Activated B cell treated with CpG ODN at 0.5 μM for 24 hours (primary cell): ENCODE results near the gene NPAS3. TPM values are rescaled to one million over a fixed set of nuclear protein-coding genes. Genes with fewer than 3 reads are reported as not detected.

ENCODE experiments used
- ATAC-seq: fragments of 200-7000 bp; cut with Tn5 transposase; one replicate; pipeline ENCODE4 v1.10.0; 2021; ENCODE audit warnings: low read depth, mild to moderate bottlenecking, moderate library complexity
- CTCF ChIA-PET: fragments of 350-600 bp; sonication (Branson Sonifier 250); formaldehyde crosslinking; loops from one replicate; lab custom pipeline; 2021; ENCODE audit warnings: antibody characterized with exemption; lab: Charles Lee
- POLR2A ChIA-PET: fragments of 350-600 bp; sonication (Branson Sonifier 250); formaldehyde crosslinking; loops from one replicate; lab custom pipeline; 2021; ENCODE audit warnings: antibody characterized with exemption; lab: Charles Lee
- DNase-seq: peaks from one replicate; pipeline ENCODE4 v3.0.0; 2022
- H3K27ac Mint-ChIP-seq: one replicate; pipeline ENCODE4 v1.8.0; 2020; ENCODE audit warnings: mixed read lengths
- H3K27me3 Mint-ChIP-seq: one replicate; pipeline ENCODE4 v1.8.0; 2021; ENCODE audit warnings: mixed read lengths
- H3K36me3 Mint-ChIP-seq: one replicate; pipeline ENCODE4 v1.8.0; 2021; ENCODE audit warnings: low read depth, mixed read lengths
- H3K4me1 Mint-ChIP-seq: one replicate; pipeline ENCODE4 v1.8.0; 2021; ENCODE audit warnings: mixed read lengths
- H3K4me3 Mint-ChIP-seq: one replicate; pipeline ENCODE4 v1.8.0; 2020; ENCODE audit warnings: mild to moderate bottlenecking, mixed read lengths
- H3K9me3 Mint-ChIP-seq: one replicate; pipeline ENCODE4 v1.8.0; 2020; ENCODE audit warnings: mixed read lengths
- CTCF ChIP-seq: fragments of 200-600 bp; IDR thresholded peaks from one replicate; pipeline ENCODE4 v1.8.0; 2022; ENCODE audit warnings: antibody characterized with exemption, mild to moderate bottlenecking
- intact Hi-C: fragments of 100-400 bp; cut with micrococcal nuclease; formaldehyde crosslinking; loops from one replicate; pipeline ENCODE4 v1.15.1; 2024
- total RNA-seq: library from RNA; stranded (reverse); gene quantifications from 2 replicates; pipeline ENCODE4 v1.2.3, GENCODE V29; 2022

NPAS3 gene
- total RNA-seq, 1 donor from 2014 or later = not detected

- H3K27ac Mint-ChIP-seq = no peak overlapping the region
- ChIA-PET CTCF (no interaction called here), POLR2A (no interaction called here)
- H3K4me3 Mint-ChIP-seq = no peak overlapping the region
- intact Hi-C loops = no loop called here
- H3K4me1 Mint-ChIP-seq = peaks cover 4% of the 10 kb centered on the region
- H3K36me3 Mint-ChIP-seq = no peaks in the 10 kb centered on the region
- H3K27me3 Mint-ChIP-seq = no peaks in the 10 kb centered on the region
- no peak for DNase-seq
- TF ChIP-seq CTCF = no peak
- H3K9me3 Mint-ChIP-seq = no peaks in the 10 kb centered on the region
- ATAC-seq = no peak
Measured at GRCh38 chr14:33480071-33480886, 541.6 kb downstream of the NPAS3 start.

GRCh38 chr14:33480887-33481184 lies 542.2 kb downstream of the NPAS3 start:
- H3K9me3 Mint-ChIP-seq = no peaks in the 10 kb centered on the region
- no peak for TF ChIP-seq CTCF
- H3K27me3 Mint-ChIP-seq = no peaks in the 10 kb centered on the region
- peaks cover 4% of the 10 kb centered on the region for H3K4me1 Mint-ChIP-seq
- no peak for ATAC-seq
- H3K36me3 Mint-ChIP-seq = no peaks in the 10 kb centered on the region
- H3K4me3 Mint-ChIP-seq = no peak overlapping the region
- H3K27ac Mint-ChIP-seq = no peak overlapping the region
- ChIA-PET CTCF (no interaction called here), POLR2A (no interaction called here)
- no peak for DNase-seq
- intact Hi-C loops = no loop called here

- no peak for TF ChIP-seq CTCF
- no peaks in the 10 kb centered on the region for H3K36me3 Mint-ChIP-seq
- H3K27ac Mint-ChIP-seq = no peak overlapping the region
- H3K27me3 Mint-ChIP-seq = no peaks in the 10 kb centered on the region
- DNase-seq (no peak), ATAC-seq (no peak)
- H3K9me3 Mint-ChIP-seq = no peaks in the 10 kb centered on the region
- CTCF ChIA-PET = no interaction called here
- H3K4me1 Mint-ChIP-seq = peaks cover 4% of the 10 kb centered on the region
- no peak overlapping the region for H3K4me3 Mint-ChIP-seq
- intact Hi-C loops = no loop called here
- POLR2A ChIA-PET = no interaction called here
Measured at GRCh38 chr14:33483110-33483509, 544.4 kb downstream of the NPAS3 start.

GRCh38 chr14:33483541-33483940 lies 544.9 kb downstream of the NPAS3 start:
- DNase-seq (no peak), ATAC-seq (no peak)
- Mint-ChIP-seq H3K4me1 (peaks cover 4% of the 10 kb centered on the region), H3K27ac (no peak overlapping the region), H3K27me3 (no peaks in the 10 kb centered on the region), H3K36me3 (no peaks in the 10 kb centered on the region), H3K4me3 (no peak overlapping the region), H3K9me3 (no peaks in the 10 kb centered on the region)
- intact Hi-C loops = no loop called here
- no peak for TF ChIP-seq CTCF
- CTCF ChIA-PET = no interaction called here
- POLR2A ChIA-PET = no interaction called here

GRCh38 chr14:33484264-33484663 lies 545.6 kb downstream of the NPAS3 start:
- DNase-seq = no peak

More at GRCh38 chr14:33484264-33484663, 545.6 kb downstream of the NPAS3 start:
- CTCF ChIA-PET = no interaction called here
- no peaks in the 10 kb centered on the region for H3K36me3 Mint-ChIP-seq
- no peaks in the 10 kb centered on the region for H3K9me3 Mint-ChIP-seq
- no peaks in the 10 kb centered on the region for H3K27me3 Mint-ChIP-seq
- TF ChIP-seq CTCF = no peak
- no peak for ATAC-seq
- H3K4me1 Mint-ChIP-seq = peaks cover 4% of the 10 kb centered on the region
- no peak overlapping the region for H3K4me3 Mint-ChIP-seq
- H3K27ac Mint-ChIP-seq = no peak overlapping the region
- intact Hi-C loops = no loop called here
- POLR2A ChIA-PET = no interaction called here
